Stomach (tissue), 4 donors: ENCODE data around the gene OTULIN.

ENCODE experiments used
- CTCF ChIP-seq, 7 experiments: fragments of 450-650 bp in 4 of 7; fragments of 200-600 bp in 3 of 7; sonication (generic) in 3 of 7; IDR thresholded peaks; one replicate each; pipeline ENCODE4 v1.5.1; 2016 to 2019; ENCODE audit warnings: antibody characterized with exemption in 7 of 7, control low read depth in 2 of 7, mild to moderate bottlenecking in 1 of 7
- EP300 ChIP-seq: sonication (generic); formaldehyde crosslinking; IDR thresholded peaks from one replicate; pipeline ENCODE4 v1.6.1; 2017; ENCODE audit warnings: antibody characterized with exemption
- POLR2A ChIP-seq, 4 donors: fragments of 450-650 bp; IDR thresholded peaks; one replicate each; pipeline ENCODE4 v1.6.1; 2016; ENCODE audit warnings: antibody characterized with exemption in 4 of 4, control low read depth in 2 of 4, mild to moderate bottlenecking in 1 of 4, moderate library complexity in 1 of 4
- POLR2AphosphoS5 ChIP-seq, 3 donors: sonication (generic); formaldehyde crosslinking; IDR thresholded peaks; one replicate each; pipeline ENCODE4 v1.6.1; 2016; ENCODE audit warnings: antibody characterized with exemption in 3 of 3

GRCh38 chr5:14713476-14714390 is 49.2 kb downstream of the OTULIN start:
- TF ChIP-seq CTCF (IDR thresholded peaks at IDR 0.05) (no peak), POLR2A (IDR thresholded peaks at IDR 0.05) (no peak), EP300 (no peak), POLR2AphosphoS5 (IDR thresholded peaks at IDR 0.05) (no peak)
